SKM-1 (cell line): ENCODE results near the gene MRPL57.
"Not testable (repeated sequence)": the region's sequence is repeated elsewhere in the genome, so short reads cannot be mapped to it uniquely, and the experiment has no call there.

Experiments used
- DNase-seq: peaks from one replicate; lab custom pipeline; 2025; ENCODE audit not compliant: unreplicated experiment; lab: John Stamatoyannopoulos, UW

MRPL57 gene

GRCh38 chr13:21194756-21195155 is 18.3 kb downstream of the MRPL57 start:
- DNase-seq: not testable (repeated sequence)

DNA sequence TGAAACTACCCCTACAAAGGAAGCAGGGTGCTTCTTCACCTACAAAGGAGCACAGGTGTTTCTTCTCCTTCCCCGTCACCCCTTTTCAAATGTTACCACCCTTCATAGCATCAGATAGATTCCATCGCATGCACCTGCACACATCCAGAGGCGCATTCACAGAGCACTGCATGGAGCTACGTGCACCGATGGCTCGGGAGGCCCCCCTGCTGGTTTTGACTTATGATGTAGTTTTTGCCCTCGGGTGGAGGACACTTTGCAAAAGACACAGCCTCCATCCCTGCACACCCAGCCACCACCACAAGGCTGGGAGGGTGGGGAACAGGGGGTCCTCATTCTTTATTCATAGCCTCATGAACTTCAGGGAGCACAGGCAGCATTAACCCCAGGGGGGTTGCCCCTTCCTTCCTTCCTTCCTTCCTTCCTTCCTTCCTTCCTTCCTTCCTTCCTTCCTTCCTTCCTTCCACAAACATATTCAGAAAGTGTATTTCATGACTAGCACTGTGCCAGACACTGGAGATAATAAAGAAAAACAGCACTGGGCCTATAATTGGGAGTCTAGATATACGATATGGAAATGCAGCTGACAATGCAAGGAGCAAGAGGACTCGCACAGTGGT is 21.3 kb downstream of the MRPL57 start:
- not testable (repeated sequence) for DNase-seq

DNA sequence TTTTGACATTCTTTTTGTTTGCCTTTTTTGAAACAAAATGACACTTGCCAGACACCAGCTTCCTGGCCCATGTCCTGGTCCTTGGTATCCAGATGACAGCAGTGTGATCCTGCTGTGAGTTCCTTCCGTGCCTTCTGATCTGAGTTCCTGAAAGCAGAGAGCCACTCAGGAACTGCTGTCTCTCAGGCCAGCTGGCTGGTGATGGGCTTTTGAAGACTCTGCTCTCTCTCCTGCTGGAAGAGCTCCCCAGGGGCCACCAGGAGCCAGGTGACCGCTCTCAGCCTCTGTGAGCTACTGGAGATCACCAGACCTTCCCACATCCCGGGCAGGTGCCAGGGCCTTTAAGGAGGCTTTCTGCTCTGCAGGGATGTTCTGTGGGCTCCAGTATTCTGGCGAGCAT is 21.9 kb downstream of the MRPL57 start:
- DNase-seq: not testable (repeated sequence)

DNA sequence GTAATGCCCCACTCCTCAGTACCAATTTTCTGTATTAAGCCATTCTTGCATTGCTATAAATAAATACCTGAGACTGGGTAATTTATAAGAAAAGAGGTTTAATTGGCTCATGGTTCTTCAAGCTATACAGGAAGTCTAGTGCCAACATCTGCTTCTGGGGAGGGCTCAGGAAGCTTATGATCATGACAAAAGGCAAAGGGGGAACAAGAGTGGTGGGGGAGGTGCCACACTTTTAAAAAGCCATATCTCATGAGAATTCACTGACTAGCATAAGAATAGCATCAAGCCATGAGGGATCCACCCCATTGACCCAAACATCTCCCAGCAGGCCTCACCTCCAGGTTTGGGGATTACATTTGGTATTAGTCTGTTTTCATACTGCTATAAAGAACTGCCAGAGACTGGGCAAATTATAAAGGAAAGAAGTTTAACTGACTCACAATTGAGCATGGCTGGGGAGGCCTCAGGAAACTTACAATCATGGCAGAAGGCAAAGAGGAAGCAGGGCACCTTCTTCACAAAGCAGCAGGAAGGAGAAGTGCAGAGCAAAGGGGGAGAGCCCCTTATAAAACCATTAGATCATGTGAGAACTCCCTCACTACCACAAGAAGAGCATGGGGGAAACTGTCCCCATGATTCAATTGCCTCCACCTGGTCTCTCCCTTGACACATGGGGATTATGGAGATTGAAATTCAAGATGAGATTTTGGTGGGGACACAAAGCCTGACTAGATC is 25.2 kb downstream of the MRPL57 start:
- not testable (repeated sequence) for DNase-seq

- no peak for DNase-seq
These were observed 26.5 kb downstream of the MRPL57 start for GRCh38 chr13:21202767-21203531.

DNA sequence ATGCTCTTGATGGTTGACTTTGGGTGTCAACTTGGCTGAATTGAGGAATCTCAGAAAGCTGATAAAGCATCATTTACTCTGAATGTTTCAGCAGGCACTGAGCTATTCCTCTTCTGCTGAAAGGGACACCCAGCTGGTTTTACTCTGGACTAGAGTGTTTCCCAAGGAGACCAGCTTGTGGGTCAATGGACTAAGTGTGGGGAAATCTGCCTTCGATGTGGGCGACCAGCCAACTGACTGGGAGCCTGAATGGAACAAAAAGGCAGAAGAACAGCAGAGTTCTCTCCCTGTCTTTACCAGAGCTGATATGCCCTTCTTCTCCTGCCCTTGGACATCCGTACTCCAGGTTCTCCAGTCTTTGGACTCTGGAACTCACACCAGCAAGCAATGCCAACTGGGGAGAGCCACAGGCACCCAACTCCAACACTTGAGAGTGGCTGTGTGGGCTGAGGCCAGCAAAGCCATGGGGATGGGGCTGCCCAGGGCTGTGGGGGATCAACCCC is 32.2 kb downstream of the MRPL57 start:
- no peak for DNase-seq

DNA sequence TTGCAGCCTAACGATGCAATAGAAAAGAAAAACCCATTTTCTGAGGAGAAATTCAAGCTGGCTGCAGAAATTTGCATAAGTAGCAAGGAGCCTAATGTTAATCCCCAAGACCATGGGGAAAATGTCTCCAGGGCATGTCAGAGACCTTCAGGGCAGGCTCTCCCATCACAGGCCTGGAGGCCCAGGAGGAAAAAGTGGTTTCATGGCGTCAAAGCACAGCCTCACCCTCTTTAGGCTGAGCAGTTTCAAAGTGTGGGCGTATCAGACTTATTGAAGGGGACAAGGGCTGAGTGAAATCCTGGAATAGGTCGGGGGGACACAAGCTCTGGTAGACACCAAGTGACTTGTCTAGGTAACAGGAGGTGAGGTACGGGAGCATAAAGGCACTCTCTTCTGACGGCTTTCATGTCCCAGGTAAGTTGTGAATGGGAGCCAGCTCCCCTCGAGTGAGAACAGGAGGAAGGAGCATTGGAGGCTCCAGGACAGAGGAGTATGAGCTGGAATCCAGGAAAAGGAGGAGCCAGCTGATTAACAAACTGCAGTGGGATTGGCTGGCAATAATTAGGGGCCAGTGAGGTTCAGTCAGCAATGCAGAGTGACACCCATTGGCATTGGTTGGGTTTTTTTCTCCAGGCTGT is 35.8 kb downstream of the MRPL57 start:
- DNase-seq: no peak

DNA sequence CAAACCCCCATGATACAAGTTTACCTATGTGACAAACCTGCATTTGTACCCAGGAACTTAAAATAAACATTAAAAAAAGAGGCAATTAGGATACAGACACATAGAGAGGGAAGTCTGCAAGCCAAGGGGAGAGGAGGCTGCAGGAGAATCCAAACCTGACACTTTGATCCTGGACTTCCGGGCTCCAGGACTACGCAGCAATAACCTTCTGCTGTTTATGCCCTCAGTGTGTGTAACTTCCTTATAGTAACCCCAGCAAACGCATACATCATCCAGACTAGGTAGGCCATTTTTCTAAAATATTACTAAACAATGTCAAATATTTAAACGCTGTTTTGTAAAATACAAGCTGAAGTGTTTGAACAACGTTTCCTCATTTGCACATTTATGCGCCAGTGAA is 39.0 kb downstream of the MRPL57 start:
- DNase-seq: not testable (repeated sequence)

DNA sequence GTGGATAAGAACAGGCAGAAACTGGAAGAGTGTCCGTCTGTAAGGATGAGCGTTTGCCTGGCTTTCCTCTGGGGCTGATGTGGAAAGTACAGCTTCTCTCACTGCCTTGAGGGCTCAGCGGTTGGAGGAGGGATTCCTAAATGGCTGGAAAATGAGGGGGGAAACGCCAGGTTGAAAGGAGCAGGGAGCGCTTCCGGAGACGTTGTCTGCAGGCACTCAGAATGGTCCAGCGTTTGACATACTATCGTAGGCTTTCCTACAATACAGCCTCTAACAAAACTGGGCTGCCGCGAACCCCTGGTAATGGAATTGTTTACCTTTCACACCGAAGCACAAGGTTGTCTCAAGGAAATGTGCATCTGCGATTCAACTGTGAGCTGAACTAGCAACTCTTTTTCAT is 39.9 kb downstream of the MRPL57 start:
- DNase-seq: no peak

- DNase-seq: no peak
These were observed 42.0 kb downstream of the MRPL57 start for GRCh38 chr13:21218351-21219035.

DNA sequence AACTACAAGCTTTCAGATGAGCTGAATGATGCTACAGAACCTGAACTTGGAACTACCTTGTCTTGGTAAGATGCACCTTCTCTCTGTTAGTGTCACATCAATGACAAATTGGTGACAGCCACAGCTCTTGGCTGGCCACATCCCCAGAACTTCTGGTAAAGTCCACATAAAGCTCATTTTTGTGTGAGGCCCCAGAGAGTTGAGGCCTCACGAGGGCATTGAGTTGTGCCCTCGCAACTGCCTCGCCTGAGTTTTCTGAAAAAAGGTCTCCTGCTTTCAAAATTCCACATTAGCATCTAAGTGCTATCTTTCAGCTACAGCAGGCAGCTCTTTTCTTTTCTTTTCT is 42.6 kb downstream of the MRPL57 start:
- no peak for DNase-seq

DNA sequence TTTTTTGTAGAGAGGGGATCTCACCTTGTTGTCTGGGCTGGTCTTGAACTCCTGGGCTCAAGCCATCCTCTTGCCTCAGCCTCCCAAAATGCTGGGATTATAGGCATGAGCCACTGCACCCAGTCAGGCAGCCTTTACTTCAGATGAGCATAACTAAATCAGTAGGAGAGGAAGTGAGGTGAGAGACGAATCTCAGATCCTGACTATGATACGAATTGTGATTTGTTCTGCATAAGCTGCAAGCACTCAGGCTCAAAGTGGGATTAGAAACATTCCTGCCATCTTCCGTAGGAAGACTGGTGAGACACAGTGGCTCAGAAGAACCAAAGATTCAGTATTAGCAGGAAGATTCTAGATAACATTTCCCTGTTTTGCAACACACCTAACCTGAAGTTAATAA is 43.3 kb downstream of the MRPL57 start:
- not testable (repeated sequence) for DNase-seq

DNA sequence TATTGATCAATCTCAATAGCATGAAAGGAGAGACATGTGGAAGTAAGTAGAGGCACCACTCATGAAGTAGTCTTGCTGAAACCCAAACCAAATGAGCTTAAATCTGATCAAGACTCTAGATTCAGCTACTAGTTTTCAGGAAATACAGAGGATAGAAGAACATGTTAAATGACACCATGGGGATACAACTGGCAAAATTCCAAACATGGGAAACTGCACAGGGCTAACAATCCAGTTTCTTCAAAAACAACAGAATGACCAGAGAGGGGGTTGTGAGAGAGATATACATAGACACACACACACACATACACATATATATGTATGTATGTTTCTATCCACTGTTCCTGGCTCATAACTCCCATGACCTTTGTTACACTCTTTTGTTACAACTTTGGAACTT is 44.8 kb downstream of the MRPL57 start:
- no peak for DNase-seq

DNA sequence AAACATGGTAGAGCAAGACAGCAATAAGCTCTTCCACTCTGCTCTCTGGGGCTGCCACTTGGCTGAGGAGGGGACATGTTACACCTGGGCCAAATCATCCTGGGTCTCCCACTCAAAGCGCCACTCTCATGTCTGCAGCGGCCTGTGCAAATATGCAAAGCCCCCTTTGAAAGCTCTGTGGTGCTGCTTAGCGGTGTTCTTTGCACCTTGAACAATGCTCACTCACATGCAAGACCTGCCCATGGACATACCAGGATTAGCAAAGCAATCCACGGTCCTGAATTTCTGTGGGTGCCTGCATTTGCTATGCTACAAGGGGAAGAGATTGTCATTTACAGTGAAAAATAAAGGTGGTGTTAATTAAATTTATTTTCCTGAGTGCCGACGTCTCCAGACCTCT is 48.6 kb downstream of the MRPL57 start:
- DNase-seq: no peak

- no peak for DNase-seq
These were observed 49.6 kb downstream of the MRPL57 start for GRCh38 chr13:21225841-21226581.

DNA sequence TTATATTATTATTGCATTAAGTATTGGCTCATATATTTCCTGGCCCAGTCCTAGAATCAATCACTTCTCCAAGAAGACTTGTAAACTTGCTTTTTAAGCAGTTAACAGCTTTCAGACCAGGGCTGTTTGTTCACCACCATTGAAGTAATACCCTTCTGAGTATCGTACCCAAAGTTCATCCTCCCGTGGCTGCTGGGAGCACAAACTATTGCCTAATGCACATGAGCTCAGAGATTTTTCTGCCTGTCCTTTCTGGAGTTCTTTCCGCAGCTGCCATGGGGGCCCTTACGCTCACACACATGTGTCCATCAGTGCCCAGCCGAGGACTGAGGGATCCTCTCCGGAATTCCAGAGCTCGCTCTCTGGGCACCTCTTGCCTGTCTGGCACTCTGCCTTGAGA is 51.5 kb downstream of the MRPL57 start:
- no peak for DNase-seq
